ENCODE data around the gene SNRNP200. TPM values are rescaled to one million over a fixed set of nuclear protein-coding genes. Genes with fewer than 3 reads are reported as not detected.

The SNRNP200 gene
- polyA plus RNA-seq, 1 donor (not counting 4 experiments of a cell fraction or from before 2014, with no cell fraction given) = 78.4 TPM

DNA sequence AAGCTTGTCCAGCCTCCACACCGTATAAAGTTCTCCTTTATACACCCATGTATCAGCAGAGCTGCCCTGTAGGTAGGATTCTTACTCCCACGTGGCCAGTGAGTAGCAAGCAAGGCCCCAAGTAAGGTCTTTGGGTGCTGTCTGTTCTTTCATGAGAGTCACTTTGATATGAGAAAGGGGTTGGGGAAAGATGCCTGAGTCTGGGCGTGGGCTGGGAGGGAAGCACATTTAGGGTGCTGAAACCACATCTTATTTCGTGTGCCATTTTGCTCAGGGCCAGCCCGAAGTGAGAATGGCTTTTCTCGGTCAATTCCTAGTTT is 19.3 kb upstream of the SNRNP200 start:
- Histone ChIP-seq H3K4me1 (ENCODE audit: control insufficient read depth, extremely low read depth, insufficient read depth, low read length) (peaks cover 21% of the 10 kb centered on the region), H3K27me3 (ENCODE audit: control insufficient read depth, extremely low read depth, insufficient read depth, low read length) (peaks cover 21% of the 10 kb centered on the region), H3K36me3 (ENCODE audit: control insufficient read depth in 2 of 2, extremely low read depth in 1 of 2, insufficient read depth in 2 of 2, low read length in 2 of 2) (peaks cover 0 to 4% of the 10 kb centered on the region in 2 experiments), H3K4me2 (ENCODE audit: control insufficient read depth, extremely low read depth, insufficient read depth, low read depth, low read length) (peak overlapping the region; percentile 58), H3K4me3 (ENCODE audit: control insufficient read depth in 2 of 3, extremely low read depth in 1 of 3, insufficient read depth in 2 of 3, low read depth in 1 of 3, low read length in 3 of 3) (no peak overlapping the region), H3K9ac (ENCODE audit: control insufficient read depth, extremely low read depth, insufficient read depth, low read length) (no peak overlapping the region), H2AFZ (ENCODE audit: control insufficient read depth, low read length) (peak overlapping the region; percentile 58), H3K79me2 (ENCODE audit: control insufficient read depth, insufficient read depth, low read length) (no peaks in the 10 kb centered on the region), H3K27ac (ENCODE audit: control insufficient read depth, insufficient read depth, low read length) (no peak overlapping the region), H3K9me3 (ENCODE audit: control insufficient read depth, low read depth, low read length) (no peaks in the 10 kb centered on the region), H4K20me1 (ENCODE audit: control insufficient read depth, extremely low read depth, insufficient read depth, low read length) (no peaks in the 10 kb centered on the region), H3K9me1 (ENCODE audit: control insufficient read depth, extremely low read depth, insufficient read depth, low read length) (no peaks in the 10 kb centered on the region)
- TF ChIP-seq, protein P1, sequence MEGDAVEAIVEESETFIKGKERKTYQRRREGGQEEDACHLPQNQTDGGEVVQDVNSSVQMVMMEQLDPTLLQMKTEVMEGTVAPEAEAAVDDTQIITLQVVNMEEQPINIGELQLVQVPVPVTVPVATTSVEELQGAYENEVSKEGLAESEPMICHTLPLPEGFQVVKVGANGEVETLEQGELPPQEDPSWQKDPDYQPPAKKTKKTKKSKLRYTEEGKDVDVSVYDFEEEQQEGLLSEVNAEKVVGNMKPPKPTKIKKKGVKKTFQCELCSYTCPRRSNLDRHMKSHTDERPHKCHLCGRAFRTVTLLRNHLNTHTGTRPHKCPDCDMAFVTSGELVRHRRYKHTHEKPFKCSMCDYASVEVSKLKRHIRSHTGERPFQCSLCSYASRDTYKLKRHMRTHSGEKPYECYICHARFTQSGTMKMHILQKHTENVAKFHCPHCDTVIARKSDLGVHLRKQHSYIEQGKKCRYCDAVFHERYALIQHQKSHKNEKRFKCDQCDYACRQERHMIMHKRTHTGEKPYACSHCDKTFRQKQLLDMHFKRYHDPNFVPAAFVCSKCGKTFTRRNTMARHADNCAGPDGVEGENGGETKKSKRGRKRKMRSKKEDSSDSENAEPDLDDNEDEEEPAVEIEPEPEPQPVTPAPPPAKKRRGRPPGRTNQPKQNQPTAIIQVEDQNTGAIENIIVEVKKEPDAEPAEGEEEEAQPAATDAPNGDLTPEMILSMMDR (optimal IDR thresholded peaks at IDR 0.05 in 1 of 3, IDR thresholded peaks at IDR 0.05 in 1 of 3, conservative IDR thresholded peaks at IDR 0.05 in 1 of 3; ENCODE audit: extremely low read depth in 1 of 3, insufficient read depth in 2 of 3, low read length in 3 of 3) = no peak
- no peak for TF ChIP-seq EZH2 (IDR thresholded peaks at IDR 0.05; ENCODE audit: low read length)
- no peak for DNase-seq (ENCODE audit: low read depth, low spot score)
- no peak for FAIRE-seq
- dilution Hi-C loops (cut with MboI; ENCODE audit: extremely low pct_ligation_motif_present, low sequenced_read_pairs) = no loop called here

DNA sequence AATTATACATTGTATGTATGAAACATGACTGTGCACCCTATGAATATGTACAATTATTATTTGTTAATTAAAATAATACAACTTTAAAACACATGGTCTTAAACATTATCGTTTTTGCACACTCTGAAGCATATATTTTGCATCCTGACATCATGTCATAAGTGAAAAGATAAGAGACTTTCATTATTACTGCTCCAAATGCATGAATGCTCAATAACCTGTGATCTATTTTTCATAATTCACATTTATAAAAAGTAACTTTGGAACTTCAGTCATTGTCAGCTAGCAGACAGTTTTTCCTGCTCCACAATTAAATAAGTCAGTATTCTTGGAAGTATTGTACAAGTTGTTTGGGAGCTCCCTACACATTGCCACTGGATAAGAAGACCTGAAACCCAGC is 18.5 kb upstream of the SNRNP200 start:
- Histone ChIP-seq H3K9me3 (ENCODE audit: control insufficient read depth, low read depth, low read length) (no peaks in the 10 kb centered on the region), H3K4me1 (ENCODE audit: control insufficient read depth, extremely low read depth, insufficient read depth, low read length) (peaks cover 19% of the 10 kb centered on the region), H3K27ac (ENCODE audit: control insufficient read depth, insufficient read depth, low read length) (no peak overlapping the region), H3K79me2 (ENCODE audit: control insufficient read depth, insufficient read depth, low read length) (no peaks in the 10 kb centered on the region), H3K9ac (ENCODE audit: control insufficient read depth, extremely low read depth, insufficient read depth, low read length) (no peak overlapping the region), H2AFZ (ENCODE audit: control insufficient read depth, low read length) (no peak overlapping the region), H3K9me1 (ENCODE audit: control insufficient read depth, extremely low read depth, insufficient read depth, low read length) (no peaks in the 10 kb centered on the region), H3K4me2 (ENCODE audit: control insufficient read depth, extremely low read depth, insufficient read depth, low read depth, low read length) (no peak overlapping the region), H3K36me3 (ENCODE audit: control insufficient read depth in 2 of 2, extremely low read depth in 1 of 2, insufficient read depth in 2 of 2, low read length in 2 of 2) (peaks cover 0 to 4% of the 10 kb centered on the region in 2 experiments), H4K20me1 (ENCODE audit: control insufficient read depth, extremely low read depth, insufficient read depth, low read length) (no peaks in the 10 kb centered on the region), H3K4me3 (ENCODE audit: control insufficient read depth in 2 of 3, extremely low read depth in 1 of 3, insufficient read depth in 2 of 3, low read depth in 1 of 3, low read length in 3 of 3) (no peak overlapping the region), H3K27me3 (ENCODE audit: control insufficient read depth, extremely low read depth, insufficient read depth, low read length) (peaks cover 21% of the 10 kb centered on the region)
- dilution Hi-C loops (cut with MboI; ENCODE audit: extremely low pct_ligation_motif_present, low sequenced_read_pairs) = no loop called here
- no peak for DNase-seq (ENCODE audit: low read depth, low spot score)
- no peak for TF ChIP-seq EZH2 (IDR thresholded peaks at IDR 0.05; ENCODE audit: low read length)
- TF ChIP-seq, protein P1 (optimal IDR thresholded peaks at IDR 0.05 in 1 of 3, IDR thresholded peaks at IDR 0.05 in 1 of 3, conservative IDR thresholded peaks at IDR 0.05 in 1 of 3; ENCODE audit: extremely low read depth in 1 of 3, insufficient read depth in 2 of 3, low read length in 3 of 3) = no peak
- FAIRE-seq = no peak
